Astrocyte (in vitro differentiated cells and primary cell): Measurements from ENCODE around the gene UBE2Z. TPM values are rescaled to one million over a fixed set of nuclear protein-coding genes. Genes with fewer than 3 reads are reported as not detected.

Experiments used
- DNase-seq: peaks from one replicate; pipeline ENCODE4 v3.0.0-alpha.2; 2010; ENCODE audit warnings: low read depth
- FAIRE-seq: peaks from 2 replicates; lab custom pipeline; 2011; peaks lifted over from hg19 to GRCh38; lab: Jason Lieb, UNC
- H2AFZ ChIP-seq: 2 replicates; pipeline ENCODE4 v1.6.0; 2012; ENCODE audit warnings: low read depth, low read length, inconsistent platforms
- H3K27ac ChIP-seq: 2 replicates; pipeline ENCODE4 v1.5.1; 2011; ENCODE audit warnings: low read depth, low read length, inconsistent platforms
- H3K27me3 ChIP-seq: 2 replicates; pipeline ENCODE4 v1.6.0; 2011; ENCODE audit warnings: low read length, inconsistent platforms; ENCODE audit not compliant: insufficient read depth
- H3K36me3 ChIP-seq: 2 replicates; pipeline ENCODE4 v1.5.1; 2011; ENCODE audit warnings: low read length, inconsistent platforms; ENCODE audit not compliant: insufficient read depth
- H3K4me1 ChIP-seq: 2 replicates; pipeline ENCODE4 v1.5.1; 2011; ENCODE audit warnings: low read length, inconsistent platforms; ENCODE audit not compliant: insufficient read depth
- H3K4me2 ChIP-seq: 2 replicates; pipeline ENCODE4 v1.6.0; 2012; ENCODE audit warnings: low read length, inconsistent platforms
- H3K4me3 ChIP-seq: 2 replicates; pipeline ENCODE4 v1.5.1; 2011; ENCODE audit warnings: low read depth, mild to moderate bottlenecking, low read length, inconsistent platforms; ENCODE audit not compliant: insufficient read depth
- H3K79me2 ChIP-seq: 2 replicates; pipeline ENCODE4 v1.6.0; 2012; ENCODE audit warnings: mild to moderate bottlenecking, low read length, inconsistent platforms; ENCODE audit not compliant: insufficient read depth
- H3K9ac ChIP-seq: 2 replicates; pipeline ENCODE4 v1.6.0; 2012; ENCODE audit warnings: mild to moderate bottlenecking, low read length, inconsistent platforms
- H3K9me3 ChIP-seq: 2 replicates; pipeline ENCODE4 v1.5.1; 2012; ENCODE audit warnings: low read depth, mild to moderate bottlenecking, low read length, inconsistent platforms; ENCODE audit not compliant: insufficient read depth
- H4K20me1 ChIP-seq: 2 replicates; pipeline ENCODE4 v1.6.0; 2012; ENCODE audit warnings: low read length, inconsistent platforms; ENCODE audit not compliant: insufficient read depth
- H3K27ac Mint-ChIP-seq: one replicate; pipeline ENCODE4 v1.8.0; 2021; ENCODE audit warnings: mild to moderate bottlenecking, mixed read lengths; ENCODE audit not compliant: unreplicated experiment
- H3K27me3 Mint-ChIP-seq: one replicate; pipeline ENCODE4 v1.8.0; 2021; ENCODE audit warnings: low read depth, mixed read lengths; ENCODE audit not compliant: unreplicated experiment
- H3K36me3 Mint-ChIP-seq: one replicate; pipeline ENCODE4 v1.8.0; 2021; ENCODE audit warnings: low read depth, mixed read lengths; ENCODE audit not compliant: unreplicated experiment
- H3K4me1 Mint-ChIP-seq: one replicate; pipeline ENCODE4 v1.8.0; 2021; ENCODE audit warnings: low read depth, mixed read lengths; ENCODE audit not compliant: unreplicated experiment
- H3K4me3 Mint-ChIP-seq: one replicate; pipeline ENCODE4 v1.8.0; 2021; ENCODE audit warnings: mild to moderate bottlenecking, moderate library complexity, mixed read lengths; ENCODE audit not compliant: unreplicated experiment
- H3K9me3 Mint-ChIP-seq: one replicate; pipeline ENCODE4 v1.8.0; 2021; ENCODE audit warnings: mild to moderate bottlenecking, mixed read lengths; ENCODE audit not compliant: unreplicated experiment
- EZH2 ChIP-seq: IDR thresholded peaks from 2 replicates; pipeline ENCODE4 v1.6.1; 2012; ENCODE audit warnings: mild to moderate bottlenecking, low read length, inconsistent platforms; ENCODE audit not compliant: insufficient read depth
- total RNA-seq: library from RNA; stranded (reverse); gene quantifications from 2 replicates; pipeline ENCODE4 v1.2.1, GENCODE V29; 2021
- TF ChIP-seq, protein P1 (sequence below): IDR thresholded peaks from 2 replicates; pipeline ENCODE4 v1.5.1; 2011; ENCODE audit warnings: low read depth, mild to moderate bottlenecking, inconsistent platforms, low read length, moderate library complexity; ENCODE audit not compliant: insufficient read depth

Gene UBE2Z
- total RNA-seq, 1 donor from 2014 or later = 103 TPM

DNA sequence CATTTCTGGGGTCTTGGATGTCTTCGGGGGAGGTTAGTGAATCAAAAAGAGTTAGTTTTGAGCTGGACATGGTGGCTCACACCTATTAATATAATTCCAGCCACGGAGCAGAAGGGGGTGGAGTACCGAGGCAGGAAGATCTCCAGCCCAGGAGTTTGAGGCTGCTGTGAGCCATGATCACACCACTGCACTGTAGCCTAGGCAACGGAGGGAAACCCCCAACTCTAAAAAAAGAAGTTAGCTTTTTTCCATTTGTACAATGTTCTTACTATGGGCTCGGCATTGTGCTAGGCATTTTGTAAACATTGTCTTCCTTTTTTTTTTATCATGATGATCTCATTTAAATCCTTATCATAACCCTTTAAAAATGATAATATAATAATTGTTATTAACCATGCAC, 44.7 kb downstream of the UBE2Z start:
- no peaks in the 10 kb centered on the region for H3K9me3 ChIP-seq
- peak overlapping the region; percentile 30 for H3K4me2 ChIP-seq
- H2AFZ ChIP-seq = peak overlapping the region; percentile 18
- H3K36me3 Mint-ChIP-seq = no peaks in the 10 kb centered on the region
- H3K4me1 Mint-ChIP-seq = peaks cover 4% of the 10 kb centered on the region
- DNase-seq (no peak), FAIRE-seq (no peak)
- H3K79me2 ChIP-seq = no peaks in the 10 kb centered on the region
- H3K4me3 ChIP-seq = no peak overlapping the region
- H3K27ac ChIP-seq = no peak overlapping the region
- H3K27me3 Mint-ChIP-seq = no peaks in the 10 kb centered on the region
- no peaks in the 10 kb centered on the region for H4K20me1 ChIP-seq
- no peak for TF ChIP-seq EZH2
- TF ChIP-seq, protein P1, sequence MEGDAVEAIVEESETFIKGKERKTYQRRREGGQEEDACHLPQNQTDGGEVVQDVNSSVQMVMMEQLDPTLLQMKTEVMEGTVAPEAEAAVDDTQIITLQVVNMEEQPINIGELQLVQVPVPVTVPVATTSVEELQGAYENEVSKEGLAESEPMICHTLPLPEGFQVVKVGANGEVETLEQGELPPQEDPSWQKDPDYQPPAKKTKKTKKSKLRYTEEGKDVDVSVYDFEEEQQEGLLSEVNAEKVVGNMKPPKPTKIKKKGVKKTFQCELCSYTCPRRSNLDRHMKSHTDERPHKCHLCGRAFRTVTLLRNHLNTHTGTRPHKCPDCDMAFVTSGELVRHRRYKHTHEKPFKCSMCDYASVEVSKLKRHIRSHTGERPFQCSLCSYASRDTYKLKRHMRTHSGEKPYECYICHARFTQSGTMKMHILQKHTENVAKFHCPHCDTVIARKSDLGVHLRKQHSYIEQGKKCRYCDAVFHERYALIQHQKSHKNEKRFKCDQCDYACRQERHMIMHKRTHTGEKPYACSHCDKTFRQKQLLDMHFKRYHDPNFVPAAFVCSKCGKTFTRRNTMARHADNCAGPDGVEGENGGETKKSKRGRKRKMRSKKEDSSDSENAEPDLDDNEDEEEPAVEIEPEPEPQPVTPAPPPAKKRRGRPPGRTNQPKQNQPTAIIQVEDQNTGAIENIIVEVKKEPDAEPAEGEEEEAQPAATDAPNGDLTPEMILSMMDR = no peak
- no peaks in the 10 kb centered on the region for H3K4me1 ChIP-seq
- H3K9me3 Mint-ChIP-seq = no peaks in the 10 kb centered on the region
- H3K36me3 ChIP-seq = no peaks in the 10 kb centered on the region
- H3K9ac ChIP-seq = no peak overlapping the region
- no peak overlapping the region for H3K4me3 Mint-ChIP-seq
- no peaks in the 10 kb centered on the region for H3K27me3 ChIP-seq
- H3K27ac Mint-ChIP-seq = peak overlapping the region; percentile 1

DNA sequence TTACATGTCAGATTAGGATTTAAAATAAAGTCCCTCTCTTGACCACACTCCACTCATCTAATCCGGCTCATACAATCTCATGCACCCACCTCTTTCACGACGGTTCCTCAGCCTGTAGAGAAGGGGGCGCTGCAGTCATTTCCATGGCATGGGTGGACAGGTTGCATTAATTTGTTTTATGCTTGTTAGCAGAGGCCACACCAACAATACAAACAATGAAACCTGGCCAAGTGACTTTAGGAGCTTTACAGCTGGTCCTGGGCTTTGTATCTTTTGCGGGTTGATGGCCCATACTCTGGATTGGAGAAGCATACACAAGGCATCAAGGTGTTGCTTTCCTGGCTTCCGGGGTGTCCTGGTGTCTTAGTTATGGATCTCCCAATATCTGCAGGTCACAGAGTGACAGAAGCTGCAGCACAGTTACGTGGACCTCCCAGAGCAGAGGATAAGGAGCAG, 46.1 kb downstream of the UBE2Z start:
- Mint-ChIP-seq H3K36me3 (no peaks in the 10 kb centered on the region), H3K4me1 (peaks cover 4% of the 10 kb centered on the region), H3K27ac (no peak overlapping the region), H3K4me3 (no peak overlapping the region), H3K27me3 (no peaks in the 10 kb centered on the region), H3K9me3 (no peaks in the 10 kb centered on the region)
- H3K4me3 ChIP-seq = no peak overlapping the region
- FAIRE-seq = no peak
- H3K9ac ChIP-seq = no peak overlapping the region
- TF ChIP-seq, protein P1 = peak; percentile 45
- no peak for TF ChIP-seq EZH2
- no peaks in the 10 kb centered on the region for H3K9me3 ChIP-seq
- no peak overlapping the region for H3K4me2 ChIP-seq
- no peaks in the 10 kb centered on the region for H3K27me3 ChIP-seq
- no peaks in the 10 kb centered on the region for H3K4me1 ChIP-seq
- no peak for DNase-seq
- H2AFZ ChIP-seq = no peak overlapping the region
- H4K20me1 ChIP-seq = no peaks in the 10 kb centered on the region
- H3K36me3 ChIP-seq = no peaks in the 10 kb centered on the region
- no peak overlapping the region for H3K27ac ChIP-seq
- H3K79me2 ChIP-seq = no peaks in the 10 kb centered on the region

DNA sequence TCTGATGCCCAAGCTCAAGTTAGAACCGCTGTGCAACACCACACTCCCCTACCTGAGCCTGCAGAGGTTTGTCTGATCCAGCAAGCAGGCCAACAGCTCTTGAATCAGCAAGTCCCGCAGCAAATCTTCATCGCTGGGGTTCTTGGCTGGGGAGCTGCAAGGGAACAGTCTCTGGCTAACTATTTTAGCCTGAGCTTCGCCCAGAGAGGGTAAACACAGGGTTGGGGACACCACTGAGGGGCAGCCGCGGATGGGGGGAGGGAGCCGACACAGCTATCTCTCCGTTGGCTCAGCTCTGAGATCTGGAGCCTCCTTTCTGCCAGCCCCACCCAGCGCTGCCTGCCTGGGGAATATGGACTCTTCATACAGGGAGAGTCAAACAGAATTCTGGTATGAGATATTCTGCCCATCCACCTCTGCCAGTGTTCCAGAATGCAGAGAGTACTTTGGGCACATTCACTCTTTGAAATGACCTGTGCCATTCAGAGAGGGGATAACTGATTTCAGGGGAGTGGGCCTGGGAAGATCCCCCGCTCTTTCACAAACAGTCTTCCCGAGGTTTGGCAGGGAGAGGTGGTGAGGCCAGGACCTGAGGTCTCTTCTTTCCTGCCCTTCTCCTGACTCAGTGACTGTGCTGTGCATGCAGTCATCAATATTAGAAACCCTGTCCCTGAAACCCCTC, 52.8 kb downstream of the UBE2Z start:
- Histone ChIP-seq H3K36me3 (no peaks in the 10 kb centered on the region), H3K4me3 (no peak overlapping the region), H3K4me1 (peaks cover 16% of the 10 kb centered on the region), H4K20me1 (no peaks in the 10 kb centered on the region), H2AFZ (peak overlapping the region; percentile 79), H3K79me2 (no peaks in the 10 kb centered on the region), H3K27me3 (no peaks in the 10 kb centered on the region), H3K9ac (peak overlapping the region; percentile 50), H3K4me2 (peak overlapping the region; percentile 77), H3K27ac (no peak overlapping the region), H3K9me3 (no peaks in the 10 kb centered on the region)
- DNase-seq = no peak
- Mint-ChIP-seq H3K4me1 (peaks cover 21% of the 10 kb centered on the region), H3K9me3 (no peaks in the 10 kb centered on the region), H3K4me3 (peak overlapping the region; percentile 54), H3K27me3 (no peaks in the 10 kb centered on the region), H3K27ac (peak overlapping the region; percentile 86), H3K36me3 (no peaks in the 10 kb centered on the region)
- TF ChIP-seq, protein P1 = no peak
- no peak for TF ChIP-seq EZH2
- FAIRE-seq = no peak
